Measurements from ENCODE around the gene ABCC5.
A peak's percentile ranks its signal among the peaks of the same experiment; 100 is the strongest.
"Not testable (repeated sequence)": the region's sequence is repeated elsewhere in the genome, so short reads cannot be mapped to it uniquely, and the experiment has no call there.

The ABCC5 gene

GRCh38 chr3:184017672-184018423, at the start of gene ABCC5:
TSS of gene ABCC5 (minus strand) at chr3:184017884. CDS start at chr3:184014392, 3,492 bp downstream.
- FAIRE-seq: peak; percentile 51

DNA sequence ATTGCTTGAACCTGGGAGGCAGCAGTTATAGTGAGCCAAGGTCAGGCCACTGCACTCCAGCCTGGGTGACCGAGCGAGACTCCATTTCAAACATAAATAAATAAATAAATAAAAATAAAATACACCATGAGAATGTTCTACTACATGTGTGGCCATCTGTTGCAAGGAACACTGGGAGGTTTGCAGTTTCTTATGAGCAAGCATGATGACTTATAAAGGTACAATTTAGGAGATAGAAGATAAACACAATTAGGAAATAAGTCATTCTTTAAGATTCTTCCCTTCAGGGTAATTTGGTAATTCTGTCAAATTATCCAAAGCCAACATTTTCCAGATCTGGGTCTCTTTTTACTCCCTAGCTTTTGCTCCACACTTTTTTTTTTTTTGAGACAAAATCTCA, 48.5 kb upstream of the ABCC5 start:
- FAIRE-seq: no peak

DNA sequence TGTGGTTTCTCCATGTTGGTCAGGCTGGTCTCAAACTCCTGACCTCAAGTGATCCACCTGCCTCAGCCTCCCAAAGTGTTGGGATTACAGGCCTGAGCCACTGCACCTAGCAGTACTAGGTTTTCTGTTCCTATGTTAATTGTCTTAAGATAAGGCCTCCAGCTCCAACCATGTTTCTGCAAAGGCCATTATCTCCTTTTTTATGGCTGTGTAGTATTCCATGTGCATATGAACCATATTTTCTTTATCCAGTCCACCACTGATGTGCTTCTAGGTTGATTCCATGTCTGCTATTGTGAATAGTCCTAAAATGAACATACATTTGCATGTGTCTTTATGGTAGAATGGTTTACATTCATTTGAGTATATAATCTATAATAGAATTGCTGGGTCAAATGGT, 45.0 kb upstream of the ABCC5 start:
- no peak for FAIRE-seq

- FAIRE-seq: no peak
These were observed 41.7 kb upstream of the ABCC5 start for GRCh38 chr3:184059424-184059823.

DNA sequence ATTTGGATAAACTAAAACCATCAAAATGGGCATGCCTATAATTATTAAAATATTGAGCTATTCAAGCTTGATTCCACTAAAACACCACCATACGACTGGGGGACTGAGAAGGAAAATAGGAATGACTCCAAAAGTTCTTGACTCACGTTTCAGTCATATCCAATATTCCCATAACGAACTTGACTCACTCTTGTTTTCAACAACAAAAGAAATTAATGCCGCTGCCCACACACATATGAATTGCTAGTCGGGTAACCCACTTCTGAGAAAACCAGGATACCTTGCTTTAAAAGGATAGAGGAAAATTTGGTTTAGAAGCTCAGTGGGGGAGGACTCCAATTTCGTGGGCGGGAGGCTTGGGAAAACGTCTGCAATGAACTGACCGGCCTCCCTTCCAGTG, 40.3 kb upstream of the ABCC5 start:
- FAIRE-seq: no peak

GRCh38 chr3:184052767-184053166, 35.1 kb upstream of the ABCC5 start, which contains the start of gene HTR3C:
TSS of gene HTR3C (plus strand) at chr3:184053047. CDS start at chr3:184053081, 34 bp downstream.
- no peak for FAIRE-seq

DNA sequence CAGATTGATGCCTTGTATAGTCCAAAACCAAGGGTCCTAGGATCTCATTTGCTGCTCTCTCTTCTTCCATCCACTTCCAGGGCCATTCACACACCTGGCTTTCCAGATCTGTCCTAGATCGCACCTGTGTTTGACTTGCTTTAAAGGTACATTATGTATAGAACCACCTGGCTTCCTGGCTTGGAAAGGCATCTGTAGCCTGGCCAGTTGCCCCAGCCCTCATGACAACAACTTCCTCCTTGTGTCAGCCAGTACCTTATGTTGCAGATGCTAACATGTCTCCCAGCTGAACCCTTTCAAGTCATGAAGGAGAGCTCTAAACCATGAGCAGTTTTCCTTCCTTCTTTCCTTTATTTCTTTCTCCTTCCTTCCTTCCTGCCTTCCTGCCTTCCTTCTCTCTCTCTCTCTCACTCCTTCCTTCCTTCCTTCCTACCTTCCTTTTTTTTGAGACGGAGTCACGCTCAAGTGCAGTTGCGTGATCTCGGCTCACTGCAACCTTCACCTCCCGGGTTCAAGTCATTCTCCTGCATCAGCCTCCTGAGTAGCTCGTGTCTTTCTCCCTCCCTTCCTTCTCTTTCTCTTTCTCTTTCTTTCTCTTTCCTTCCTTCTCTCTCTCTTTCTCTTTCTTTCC, 32.6 kb upstream of the ABCC5 start:
- FAIRE-seq: no peak

- no peak for FAIRE-seq
These were observed 28.3 kb upstream of the ABCC5 start for GRCh38 chr3:184045995-184046394.

GRCh38 chr3:184042617-184043016, 24.9 kb upstream of the ABCC5 start:
- FAIRE-seq: no peak

DNA sequence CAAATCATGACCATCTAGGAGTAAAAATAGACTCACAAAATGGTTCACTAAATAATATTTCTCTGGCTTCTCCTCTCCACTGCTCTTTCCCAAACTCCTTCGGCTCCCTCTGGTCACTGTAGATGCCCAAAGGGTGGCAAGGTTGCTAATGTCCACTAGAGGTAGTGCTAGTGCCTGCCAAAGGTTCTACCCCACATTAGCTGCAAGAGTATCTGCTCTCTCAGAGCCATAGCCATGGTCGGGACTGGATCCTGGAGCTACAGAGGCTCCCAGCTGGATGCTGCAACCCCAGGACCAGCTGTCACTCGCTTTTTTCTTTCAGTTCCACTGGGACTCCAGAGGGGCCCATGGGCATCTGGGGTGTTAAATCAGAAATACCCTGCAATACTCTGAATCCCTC, 22.3 kb upstream of the ABCC5 start:
- FAIRE-seq: no peak

- FAIRE-seq: no peak
These were observed 21.7 kb upstream of the ABCC5 start for GRCh38 chr3:184039414-184039813.

- not testable (repeated sequence) for FAIRE-seq
These were observed 20.6 kb upstream of the ABCC5 start for GRCh38 chr3:184038307-184038706.

- no peak for FAIRE-seq
These were observed 20.1 kb upstream of the ABCC5 start for GRCh38 chr3:184037816-184038215.

GRCh38 chr3:184031187-184031792, 13.6 kb upstream of the ABCC5 start, which contains the start of gene HTR3D:
TSS of gene HTR3D (plus strand) at chr3:184031742. CDS start at chr3:184031742, 0 bp downstream.
- FAIRE-seq: no peak

- no peak for FAIRE-seq
These were observed 12.9 kb upstream of the ABCC5 start for GRCh38 chr3:184030536-184030935.

DNA sequence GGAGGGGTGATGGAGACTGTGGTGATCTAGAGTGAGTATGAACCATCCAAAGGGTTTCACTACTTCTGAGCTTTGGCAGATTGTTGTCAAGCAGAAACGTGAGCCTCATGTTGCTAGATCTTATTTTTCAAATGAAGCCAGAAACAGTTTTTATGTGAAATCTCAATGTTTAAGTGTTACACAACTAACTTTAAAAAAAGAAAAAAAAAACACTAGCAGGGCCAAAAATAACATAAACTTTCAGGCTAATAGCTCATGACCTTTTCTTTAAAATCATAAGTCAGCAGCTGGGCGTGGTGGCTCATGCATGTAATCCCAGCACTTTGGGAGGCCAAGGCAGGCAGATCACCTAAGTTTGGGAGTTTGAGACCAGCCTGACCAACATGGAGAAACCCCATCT, 11.8 kb upstream of the ABCC5 start:
- no peak for FAIRE-seq

GRCh38 chr3:184028275-184028890, 10.7 kb upstream of the ABCC5 start:
- FAIRE-seq: not testable (repeated sequence)

- not testable (repeated sequence) for FAIRE-seq
These were observed 7.6 kb upstream of the ABCC5 start for GRCh38 chr3:184025256-184025655.

DNA sequence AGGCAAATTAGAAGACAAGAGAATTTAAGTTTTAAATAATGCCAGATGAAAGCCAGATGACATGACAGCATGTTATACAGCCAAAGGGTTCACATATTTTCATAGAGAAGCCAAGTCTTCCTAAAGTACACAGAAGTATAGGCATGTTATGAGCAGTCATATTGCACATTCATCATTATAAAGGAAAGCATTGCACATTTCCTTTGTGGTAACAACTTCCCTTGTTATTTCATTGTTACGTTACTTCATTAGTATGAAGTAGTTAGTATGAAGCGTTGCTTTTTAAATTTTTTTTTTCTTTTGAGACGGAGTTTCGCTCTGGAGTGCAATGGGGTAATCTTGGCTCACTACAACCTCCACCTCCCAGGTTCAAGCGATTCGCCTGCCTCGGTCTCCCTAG, 4.6 kb upstream of the ABCC5 start:
- no peak for FAIRE-seq

- no peak for FAIRE-seq
These were observed 815 bp upstream of the ABCC5 start for GRCh38 chr3:184018424-184018973.

DNA sequence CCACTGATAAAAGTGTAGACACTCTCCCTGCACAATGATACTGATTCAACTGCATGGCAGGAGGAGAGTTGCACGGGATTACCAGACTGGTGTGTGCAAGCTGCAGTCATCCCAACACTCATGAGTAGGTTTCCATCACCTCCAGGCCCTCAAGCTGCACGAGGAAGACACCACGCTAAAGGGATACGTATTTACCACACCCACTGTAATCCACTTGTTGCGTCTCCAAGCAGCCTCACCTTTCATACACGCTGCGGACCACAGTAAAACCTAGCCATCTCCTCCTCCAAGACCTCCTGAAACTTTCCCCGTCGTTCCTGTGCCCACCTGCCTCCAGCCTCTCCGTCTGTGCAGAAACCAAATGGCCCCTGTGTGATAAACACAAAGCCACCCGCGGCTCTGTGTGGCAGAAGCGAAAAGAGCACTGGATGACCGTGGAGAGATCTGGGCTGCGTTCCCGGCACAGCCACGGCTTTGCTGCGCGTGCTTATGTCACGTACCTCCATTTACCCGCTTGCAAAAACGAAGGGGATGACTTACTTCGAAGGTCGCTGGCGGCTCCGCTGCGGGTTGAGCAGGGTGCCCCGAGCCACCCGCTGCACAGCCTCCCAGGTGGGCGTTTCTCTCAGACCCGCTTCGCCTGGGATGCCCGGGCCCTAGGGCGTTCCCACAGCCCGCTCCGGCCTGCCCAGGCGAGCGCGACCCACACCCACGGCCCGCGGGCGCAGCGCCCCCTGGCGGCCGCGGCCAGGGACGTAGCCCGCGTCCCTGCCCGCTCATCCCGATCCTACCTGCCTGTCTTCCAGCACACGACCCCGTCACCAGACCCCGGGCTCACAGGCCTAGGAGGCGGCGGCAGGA, 643 bp downstream of the ABCC5 start:
- no peak for FAIRE-seq

GRCh38 chr3:184016169-184016570, 1.5 kb downstream of the ABCC5 start:
- no peak for FAIRE-seq
